AG20443 (cell line): ENCODE measurements around the gene SOX21.
A peak's percentile ranks its signal among the peaks of the same experiment; 100 is the strongest.
"Not testable (repeated sequence)": the region's sequence is repeated elsewhere in the genome, so short reads cannot be mapped to it uniquely, and the experiment has no call there.

Experiments
- DNase-seq: peaks from one replicate; pipeline ENCODE4 v3.0.0; 2012; ENCODE audit warnings: low spot score, mixed read lengths

The SOX21 gene

DNA sequence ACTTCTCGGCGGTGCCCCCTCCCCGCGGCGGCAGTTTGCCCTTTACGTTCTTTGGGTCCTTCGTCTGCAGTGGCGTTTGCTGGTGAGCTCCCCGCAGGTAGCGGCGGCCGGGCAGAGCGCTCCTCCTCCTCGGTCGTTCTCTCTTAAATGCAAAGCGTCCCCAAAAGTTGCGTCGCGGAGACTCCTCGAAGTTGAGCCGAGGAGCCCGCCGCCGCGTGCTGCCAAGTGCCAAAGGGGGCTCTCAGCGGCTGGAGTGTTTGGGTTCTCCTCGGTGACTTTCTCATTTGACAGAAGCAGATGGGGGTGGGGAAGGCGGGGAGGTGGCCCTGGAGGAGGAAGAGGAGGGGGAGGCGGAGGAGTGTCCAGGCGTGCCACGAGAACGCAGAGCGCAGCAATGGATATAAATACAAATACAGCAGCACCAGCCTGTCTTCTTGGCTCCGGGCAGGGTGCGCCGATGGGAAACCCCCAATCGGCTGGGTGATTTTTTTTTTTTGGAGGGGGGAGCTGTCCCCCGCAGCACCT, at the start of gene SOX21:
Gene SOX21 (minus strand): TSS at position 259 of the 525 bp plus-strand sequence. CDS start 496 bp downstream, outside the sequence.
- DNase-seq, result no peak

DNA sequence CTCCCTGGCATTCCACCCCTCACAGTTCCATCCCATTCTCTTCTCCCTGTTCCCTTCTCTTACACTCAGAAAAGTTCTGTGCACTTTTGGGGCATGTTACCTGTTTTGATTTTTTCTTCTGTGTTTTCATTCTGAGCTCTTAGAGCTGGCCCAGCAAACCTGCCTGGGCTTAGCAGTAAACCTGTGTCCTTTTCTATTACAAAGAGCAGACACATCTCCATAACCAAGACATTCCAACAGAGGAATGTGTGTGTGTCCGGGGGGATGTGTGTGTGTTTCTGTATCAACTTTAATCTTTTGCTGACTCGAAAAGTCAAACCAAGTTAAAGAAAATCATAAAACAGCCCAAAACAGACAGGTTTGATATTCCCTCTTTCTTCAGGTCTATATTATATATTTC, 49.1 kb upstream of the SOX21 start:
- DNase-seq, result no peak

DNA sequence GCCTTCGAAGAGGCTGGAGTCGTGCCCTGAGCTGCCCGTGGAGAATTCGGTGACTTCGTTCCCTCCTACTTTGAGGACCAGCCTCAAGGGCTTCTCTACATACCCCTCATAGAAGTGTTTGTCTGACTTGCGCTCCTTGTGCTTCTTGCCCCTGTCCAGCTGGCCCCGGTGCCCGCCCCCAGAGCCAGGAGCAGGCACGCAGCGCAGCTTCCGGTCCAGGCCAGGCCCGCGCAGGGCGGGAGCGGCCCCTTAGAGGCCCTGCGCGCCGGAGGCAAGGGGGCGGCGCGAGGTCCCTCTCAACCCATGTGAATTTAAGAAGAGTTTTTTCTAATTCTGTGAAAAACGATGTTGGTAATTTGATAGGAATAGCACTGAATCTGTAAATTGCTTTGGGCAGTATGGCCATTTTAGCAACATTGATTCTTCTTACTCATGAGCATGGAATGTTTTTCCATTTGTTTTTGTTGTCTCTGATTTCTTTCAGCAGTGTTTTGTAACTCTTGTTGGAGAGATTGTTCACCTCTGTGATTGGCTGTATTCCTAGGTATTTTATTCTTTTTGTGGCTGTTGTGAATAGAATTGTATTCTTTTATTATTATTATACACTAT, 46.9 kb upstream of the SOX21 start:
- no peak for DNase-seq

DNA sequence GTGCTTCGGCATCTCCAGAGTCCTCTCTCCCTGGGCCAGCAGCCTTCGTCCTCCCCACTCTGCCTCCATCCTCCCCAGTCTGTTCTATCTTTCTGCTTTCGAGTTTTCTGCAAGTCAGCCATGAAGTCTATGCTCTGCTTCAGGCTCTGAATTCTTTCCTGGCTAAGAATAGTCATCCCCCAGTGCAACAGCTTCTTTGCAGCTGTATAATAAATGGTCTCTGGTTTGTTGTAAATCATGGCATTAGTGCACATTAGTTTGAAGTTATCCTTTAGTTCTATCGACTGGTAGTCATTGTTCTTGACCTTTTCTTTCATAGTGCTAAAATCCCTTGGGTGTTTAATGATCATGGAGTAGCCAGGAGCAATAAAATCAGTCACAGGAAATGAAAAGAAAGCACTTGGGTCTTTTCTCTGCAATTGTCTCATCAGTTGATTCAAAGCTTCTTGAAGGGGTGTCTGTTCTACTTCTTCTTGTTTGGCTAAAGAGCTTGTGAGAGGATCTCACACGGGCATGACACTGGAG, 46.2 kb upstream of the SOX21 start:
- no peak for DNase-seq

DNA sequence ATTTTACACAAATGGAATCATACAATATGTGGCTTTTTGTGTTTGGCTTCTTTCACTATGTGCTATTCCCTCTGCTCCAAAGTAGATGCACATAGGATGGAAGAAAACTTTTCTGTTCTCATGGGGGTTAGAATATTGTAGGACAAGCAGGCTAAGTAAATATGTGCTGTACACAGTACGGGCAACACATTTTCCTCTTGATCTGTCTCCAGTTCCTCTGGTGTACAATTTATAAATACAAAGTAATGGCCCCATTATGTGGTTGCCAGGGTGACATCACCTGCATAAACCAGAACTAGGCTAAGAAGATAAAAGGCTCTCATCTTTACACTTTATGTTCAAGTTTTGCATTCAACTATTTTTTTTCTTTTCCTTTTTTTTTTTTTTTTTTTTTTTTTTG, 41.0 kb upstream of the SOX21 start:
- DNase-seq, result no peak

DNA sequence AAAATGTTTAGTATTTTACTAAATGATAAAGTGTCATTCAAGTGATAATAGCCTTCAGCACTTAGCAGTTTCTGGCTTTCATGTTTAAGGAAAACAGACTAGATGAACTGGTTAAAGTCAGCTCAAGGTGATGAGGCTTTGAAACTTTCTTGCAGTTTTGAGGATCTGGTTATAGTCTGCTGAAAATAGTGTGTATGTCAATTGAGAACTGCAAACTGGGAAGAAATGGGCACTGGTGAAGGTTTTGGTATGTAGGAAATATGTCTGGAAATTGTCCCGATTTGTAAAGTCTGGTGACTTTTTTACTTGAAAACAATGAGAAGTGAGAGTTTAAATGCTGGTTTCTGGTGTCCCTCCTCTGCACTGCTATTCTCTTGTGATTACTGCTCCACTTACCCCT, 36.8 kb upstream of the SOX21 start:
- DNase-seq, result no peak

DNA sequence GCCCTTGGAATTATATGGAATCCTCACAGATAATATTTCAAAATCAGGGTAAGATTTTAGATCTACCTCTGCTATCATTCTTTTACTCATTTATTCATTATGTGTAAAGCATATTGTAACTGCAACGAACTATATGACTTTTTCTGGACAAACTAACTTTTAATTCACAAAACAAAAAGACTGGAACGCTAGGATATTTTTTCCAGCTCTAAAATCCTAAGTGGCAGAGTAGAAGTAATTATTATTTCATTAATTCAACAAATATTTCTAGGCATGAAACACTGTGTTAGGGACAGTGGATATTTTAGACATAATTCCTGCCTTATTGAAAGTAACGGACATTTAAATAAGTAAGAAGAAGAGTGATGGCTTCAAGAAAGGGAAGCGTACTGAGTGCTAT, 26.9 kb upstream of the SOX21 start:
- DNase-seq, result no peak

DNA sequence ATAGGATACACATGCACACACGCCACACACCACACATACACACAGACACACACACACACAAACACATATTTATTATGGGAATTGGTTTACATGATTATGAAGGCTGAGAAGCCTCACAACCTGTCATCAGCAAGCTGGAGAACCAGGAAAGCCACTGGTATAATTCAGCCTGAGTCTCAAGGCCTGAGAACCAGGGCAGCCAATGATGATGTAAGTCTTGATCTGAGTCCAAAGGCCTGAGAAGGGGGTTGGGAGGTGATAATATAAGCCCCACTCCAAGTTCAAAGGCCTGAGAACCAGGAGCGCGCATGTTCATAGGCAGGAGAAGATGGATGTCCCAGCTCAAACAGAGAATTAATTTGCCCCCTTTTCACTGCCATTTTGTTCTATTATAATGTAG, 18.7 kb upstream of the SOX21 start:
- no peak for DNase-seq

DNA sequence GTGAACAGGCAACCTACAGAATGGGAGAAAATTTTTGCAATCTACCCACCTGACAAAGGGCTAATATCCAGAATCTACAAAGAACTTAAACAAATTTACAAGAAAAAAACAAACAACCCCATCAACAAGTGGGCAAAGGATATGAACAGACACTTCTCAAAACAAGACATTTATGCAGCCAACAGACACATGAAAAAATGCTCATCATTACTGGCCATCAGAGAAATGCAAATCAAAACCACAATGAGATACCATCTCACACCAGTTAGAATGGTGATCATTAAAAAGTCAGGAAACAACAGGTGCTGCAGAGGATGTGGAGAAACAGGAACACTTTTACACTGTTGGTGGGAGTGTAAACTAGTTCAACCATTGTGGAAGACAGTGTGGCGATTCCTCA, 17.6 kb upstream of the SOX21 start:
- not testable (repeated sequence) for DNase-seq

DNA sequence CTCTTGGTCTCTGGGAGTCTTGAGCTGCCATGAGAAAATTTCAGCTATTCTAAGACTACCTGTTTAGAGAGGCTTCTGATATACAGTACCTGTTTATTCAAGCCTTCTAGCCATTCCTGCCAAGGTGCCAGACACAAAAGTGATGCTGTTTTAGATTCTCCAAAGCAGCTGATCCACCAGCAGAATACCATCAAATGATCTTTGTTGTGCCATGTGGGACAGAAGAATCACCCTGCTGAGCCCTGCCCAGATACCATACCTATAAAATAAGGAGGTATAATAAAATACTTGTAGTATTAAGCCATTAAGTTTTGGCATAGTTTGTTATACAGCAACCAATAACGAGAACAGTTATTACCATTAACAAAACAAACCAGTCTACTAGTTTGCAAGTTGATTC, 14.1 kb upstream of the SOX21 start:
- DNase-seq, result no peak

DNA sequence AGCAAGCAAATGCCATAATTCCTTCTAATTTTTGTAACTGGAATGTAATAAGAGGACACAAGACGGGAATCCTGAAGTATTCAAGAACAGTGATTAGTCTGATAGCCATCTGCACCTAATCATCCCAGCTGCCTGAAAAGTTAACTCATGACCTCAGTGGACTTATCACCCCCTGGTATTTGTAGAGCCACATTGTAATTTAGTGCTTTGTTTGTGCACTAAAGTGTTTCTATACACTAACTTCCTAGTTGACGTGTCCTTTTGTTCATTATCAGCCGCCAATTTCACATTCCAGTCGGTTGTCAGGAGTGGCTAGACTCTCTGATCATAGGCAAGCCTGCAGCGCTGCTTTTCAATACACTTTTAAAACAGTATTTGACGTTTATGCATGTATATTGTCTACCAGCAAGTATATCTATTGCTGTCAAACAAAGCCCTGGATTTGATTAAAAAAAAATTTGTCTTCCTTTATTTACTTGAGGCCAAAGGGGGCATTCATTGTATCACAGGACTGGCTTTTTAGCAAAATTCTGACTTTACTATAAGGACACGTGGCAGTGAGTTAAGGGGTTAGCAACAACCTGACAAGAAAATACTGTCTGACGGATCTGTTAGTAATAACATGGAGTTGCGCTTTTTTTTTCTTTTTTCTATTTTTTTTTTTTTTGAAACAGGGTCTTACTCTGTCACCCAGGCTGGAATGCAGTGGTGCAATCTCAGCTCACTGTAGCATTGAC, 10.4 kb upstream of the SOX21 start:
- no peak for DNase-seq

DNA sequence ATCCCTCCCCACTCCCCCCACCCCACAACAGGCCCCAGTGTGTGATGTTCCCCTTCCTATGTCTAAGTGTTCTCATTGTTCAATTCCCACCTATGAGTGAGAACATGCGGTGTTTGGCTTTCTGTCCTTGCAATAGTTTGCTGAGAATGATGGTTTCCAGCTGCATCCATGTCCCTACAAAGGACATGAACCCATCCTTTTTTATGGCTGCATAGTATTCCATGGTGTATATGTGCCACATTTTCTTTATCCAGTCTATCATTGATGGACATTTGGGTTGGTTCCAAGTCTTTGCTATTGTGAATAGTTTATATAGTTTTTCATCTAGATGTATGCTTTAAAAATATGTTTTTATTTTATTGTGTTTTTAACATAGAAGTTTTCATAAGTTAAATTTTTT, 6.4 kb upstream of the SOX21 start:
- DNase-seq, result not testable (repeated sequence)

DNA sequence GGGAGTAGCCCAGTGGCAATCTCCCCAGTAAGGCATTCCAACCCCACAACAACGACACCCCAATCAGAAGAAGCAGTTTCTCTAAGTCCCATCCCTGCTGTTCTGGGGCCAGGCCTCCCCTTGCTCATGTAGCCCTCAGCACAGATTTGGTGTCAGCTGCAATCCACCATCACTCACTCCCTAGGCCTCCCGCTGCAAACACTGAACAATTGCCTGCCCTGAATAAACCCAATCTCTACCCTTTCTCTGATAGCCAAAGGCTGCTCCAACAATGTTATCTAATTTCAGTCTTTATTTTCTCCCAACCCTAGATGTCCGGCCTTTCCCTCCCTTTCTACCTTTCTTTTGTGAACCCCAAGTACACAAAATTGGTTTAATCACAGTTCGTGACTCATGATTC, 5.6 kb upstream of the SOX21 start:
- DNase-seq, result no peak

DNA sequence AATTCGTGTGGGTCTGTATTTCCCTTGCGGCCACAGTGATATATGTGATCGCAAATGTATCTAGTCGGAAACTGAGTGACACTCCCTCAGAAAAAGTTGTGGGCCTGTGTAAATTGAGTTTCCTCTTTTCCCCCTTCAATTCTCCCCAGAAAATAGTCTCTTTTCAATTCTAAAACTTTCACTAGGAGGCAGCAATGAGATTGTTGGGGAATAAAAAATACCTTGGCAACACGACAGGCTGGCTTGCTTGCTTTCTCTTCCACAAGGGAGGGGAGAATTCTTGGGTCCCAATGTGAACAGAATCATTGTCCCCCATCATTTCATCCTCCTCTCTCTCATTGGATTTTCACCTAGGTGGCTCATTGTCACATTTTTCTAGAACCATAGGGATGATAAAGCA, 3.7 kb upstream of the SOX21 start:
- DNase-seq, result no peak

DNA sequence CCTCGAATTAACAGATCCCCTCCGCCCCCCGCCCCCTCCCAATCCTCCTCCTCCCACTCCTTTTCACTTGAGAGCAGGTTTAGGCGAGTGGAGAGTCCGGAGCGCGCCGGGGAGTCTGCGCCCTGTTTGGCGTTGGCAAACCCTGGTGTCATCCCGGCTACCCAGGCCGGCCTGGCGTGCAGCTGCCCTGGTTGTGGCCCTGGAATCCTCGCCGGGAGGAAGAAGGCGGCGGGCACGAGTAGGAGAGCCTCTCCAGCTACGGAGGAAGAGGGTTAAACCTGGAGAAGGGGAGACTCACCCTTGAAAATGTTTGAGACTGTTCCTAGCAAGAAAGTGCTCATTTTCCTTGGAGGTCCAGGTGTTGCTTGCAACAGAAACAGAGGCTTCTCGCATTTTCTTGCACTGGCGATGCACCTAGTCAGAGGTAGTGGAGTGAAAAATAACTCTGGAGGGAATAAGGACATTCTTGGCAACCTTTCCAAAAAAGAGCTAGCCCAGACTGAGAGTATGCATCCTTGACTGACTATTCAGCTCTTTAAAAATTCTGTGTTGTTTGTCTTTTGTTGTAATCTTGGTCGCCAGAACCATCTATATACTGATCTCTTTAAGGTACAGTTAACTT, 1.3 kb upstream of the SOX21 start:
- DNase-seq, result no peak

DNA sequence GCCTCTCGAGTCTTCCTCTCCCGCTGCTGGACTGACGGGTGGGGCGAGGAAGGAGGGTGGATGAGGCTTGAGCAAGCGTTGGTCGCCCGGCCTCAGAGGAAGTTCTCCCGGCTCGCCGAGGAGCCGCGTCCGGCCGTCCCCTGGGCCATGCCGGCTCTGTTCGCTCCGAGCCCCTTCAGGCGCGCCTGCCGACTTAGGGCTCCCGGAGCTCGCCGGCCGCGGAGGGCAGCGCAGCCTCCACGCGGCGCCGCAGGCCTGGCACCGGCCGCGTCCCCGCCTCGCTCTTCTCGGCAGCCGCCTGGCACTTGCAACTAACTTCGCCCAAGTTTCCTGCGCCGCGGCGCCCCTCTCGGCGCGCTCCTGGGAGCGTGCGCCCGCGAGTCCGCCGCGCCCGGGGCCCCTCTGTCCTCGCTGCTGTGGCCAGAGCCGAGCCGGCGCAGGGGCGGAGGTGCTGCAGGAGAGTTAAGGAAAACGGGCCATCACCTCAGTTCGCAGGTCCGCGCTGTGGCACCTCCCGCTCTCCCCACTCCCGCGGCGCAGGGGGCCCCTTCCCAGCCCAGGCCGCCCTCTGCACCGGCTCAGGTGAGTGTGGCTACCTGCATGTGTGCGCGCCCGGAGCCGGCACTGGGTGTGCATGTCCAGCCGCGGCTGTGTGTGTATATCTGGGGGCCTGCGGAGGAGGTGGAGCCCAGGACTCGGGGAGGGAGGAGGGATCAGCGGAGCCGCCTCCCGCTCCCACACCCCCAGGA, 641 bp upstream of the SOX21 start:
- peak; percentile 72 for DNase-seq

DNA sequence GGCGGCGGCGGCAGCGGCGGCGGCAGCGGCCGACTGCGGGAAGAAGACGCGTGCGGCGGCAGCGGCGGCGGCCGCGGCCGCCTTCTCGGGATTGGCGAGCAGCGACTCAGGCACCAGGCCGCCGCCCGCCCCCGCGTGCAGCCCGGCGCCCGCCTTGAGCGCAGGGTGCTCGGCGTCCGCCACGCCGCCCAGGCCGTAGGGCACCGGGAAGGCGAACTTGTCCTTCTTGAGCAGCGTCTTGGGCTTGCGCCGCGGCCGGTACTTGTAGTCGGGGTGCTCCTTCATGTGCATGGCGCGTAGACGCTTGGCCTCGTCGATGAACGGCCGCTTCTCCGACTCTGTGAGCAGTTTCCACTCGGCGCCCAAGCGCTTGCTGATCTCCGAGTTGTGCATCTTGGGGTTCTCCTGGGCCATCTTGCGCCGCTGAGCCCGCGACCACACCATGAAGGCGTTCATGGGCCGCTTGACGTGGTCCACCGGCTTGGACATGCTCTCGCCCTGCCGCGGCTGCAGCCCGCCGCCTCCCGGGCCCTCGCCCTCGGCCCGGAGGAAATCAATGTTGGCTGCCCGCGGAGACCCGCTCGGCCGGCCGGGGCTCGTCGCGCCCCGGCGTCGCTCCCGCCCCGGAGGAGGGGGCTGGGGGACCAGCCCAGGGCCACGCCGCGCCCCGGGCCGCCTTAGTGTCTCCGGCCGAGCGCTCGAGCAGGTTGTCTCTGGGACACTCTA, 621 bp downstream of the SOX21 start:
- DNase-seq, result no peak

DNA sequence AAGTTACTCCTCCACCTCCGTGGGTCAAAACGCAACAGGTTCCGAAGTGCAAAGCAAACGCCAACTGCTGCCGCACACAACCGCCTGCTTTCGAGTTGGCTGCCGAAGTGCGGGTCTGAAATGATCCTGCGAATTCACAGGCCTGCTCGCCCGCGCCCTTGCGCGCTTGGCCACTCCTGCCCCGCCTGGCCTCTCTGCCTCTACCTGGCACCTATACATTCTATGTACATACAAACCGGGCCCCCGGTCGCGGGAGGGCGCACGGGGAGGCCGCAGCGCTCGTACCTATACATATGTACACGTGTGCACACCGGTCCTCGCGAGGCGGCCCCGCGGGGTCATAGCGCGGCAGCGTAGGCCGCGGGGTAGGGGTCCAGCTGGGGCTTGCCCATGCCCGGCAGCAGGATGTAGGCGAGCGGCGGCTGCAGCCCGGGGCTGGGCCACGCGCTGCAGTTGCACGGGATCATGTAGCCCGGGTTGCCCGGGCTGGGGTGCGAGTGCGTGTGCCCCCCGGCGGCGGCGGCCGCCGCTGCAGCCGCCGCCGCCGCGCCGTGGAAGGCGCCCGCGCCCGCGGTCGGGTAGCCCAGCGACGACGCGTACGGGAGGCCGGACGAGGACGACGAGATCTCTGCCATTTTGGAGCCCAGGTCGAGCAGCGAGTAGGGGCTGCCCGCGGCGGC, 1.3 kb downstream of the SOX21 start:
- DNase-seq, result peak; percentile 40

DNA sequence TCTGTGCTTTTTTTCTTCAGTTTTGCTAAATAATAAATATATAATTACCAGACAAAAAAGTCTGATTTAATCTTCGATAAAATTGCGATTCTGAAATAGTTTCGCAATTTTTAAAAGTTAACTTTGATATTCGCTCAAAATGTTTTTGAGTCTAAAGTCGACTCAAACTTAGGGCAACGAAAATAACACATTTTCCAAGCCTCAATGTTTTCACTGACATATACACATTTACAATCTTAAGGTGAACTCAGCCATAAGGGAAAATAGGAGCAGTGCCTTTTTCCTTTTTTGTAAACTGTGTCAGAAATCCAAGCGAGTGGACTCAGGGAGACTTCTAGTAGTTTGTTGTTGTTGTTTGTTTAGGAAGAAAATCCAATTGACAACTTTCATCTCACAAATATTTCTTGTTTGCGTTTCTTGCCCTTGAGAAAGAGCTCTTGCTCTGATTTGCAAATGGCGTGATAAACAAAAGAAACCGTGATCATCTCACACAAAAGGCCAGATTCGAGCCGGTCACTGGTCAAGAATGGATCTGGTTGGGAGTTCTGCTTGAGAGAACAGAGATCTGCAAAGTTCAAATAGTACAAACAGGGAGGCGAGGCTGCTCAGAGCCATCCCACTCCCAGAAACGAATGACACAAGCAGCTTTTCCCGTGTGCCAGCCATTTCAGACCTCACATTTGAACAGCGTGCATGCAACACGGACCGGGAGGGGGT, 2.1 kb downstream of the SOX21 start:
- DNase-seq, result no peak
